Glutamatergic neuron (in vitro differentiated cells): ENCODE results near the gene UMODL1. TPM values are rescaled to one million over a fixed set of nuclear protein-coding genes. Genes with fewer than 3 reads are reported as not detected.

ENCODE experiments used
- DNase-seq: peaks from one replicate; pipeline ENCODE4 v3.0.0; 2022
- H3K27ac Mint-ChIP-seq: one replicate; pipeline ENCODE4 v1.8.0; 2020; ENCODE audit warnings: mild to moderate bottlenecking, mixed read lengths, inconsistent platforms; ENCODE audit not compliant: unreplicated experiment
- H3K27me3 Mint-ChIP-seq: one replicate; pipeline ENCODE4 v1.8.0; 2020; ENCODE audit warnings: mild to moderate bottlenecking, moderate library complexity, mixed read lengths, inconsistent platforms; ENCODE audit not compliant: unreplicated experiment
- H3K36me3 Mint-ChIP-seq: one replicate; pipeline ENCODE4 v1.8.0; 2020; ENCODE audit warnings: mild to moderate bottlenecking, mixed read lengths, inconsistent platforms; ENCODE audit not compliant: unreplicated experiment
- H3K4me1 Mint-ChIP-seq: one replicate; pipeline ENCODE4 v1.8.0; 2020; ENCODE audit warnings: mild to moderate bottlenecking, low read depth, mixed read lengths, inconsistent platforms; ENCODE audit not compliant: unreplicated experiment
- H3K4me3 Mint-ChIP-seq: one replicate; pipeline ENCODE4 v1.8.0; 2020; ENCODE audit warnings: mild to moderate bottlenecking, mixed read lengths, inconsistent platforms; ENCODE audit not compliant: unreplicated experiment
- H3K9me3 Mint-ChIP-seq: one replicate; pipeline ENCODE4 v1.8.0; 2020; ENCODE audit warnings: mild to moderate bottlenecking, moderate library complexity, mixed read lengths, inconsistent platforms; ENCODE audit not compliant: unreplicated experiment
- CTCF ChIP-seq: fragments of 200-600 bp; sonication (generic); IDR thresholded peaks from one replicate; pipeline ENCODE4 v1.5.0; 2021; ENCODE audit not compliant: partially characterized antibody, unreplicated experiment
- total RNA-seq: library from RNA; stranded (reverse); fragmentation: NEBNext Ultra II Directional; extraction: Animal tissue kit (Norgen Biotek cat#: 25700); gene quantifications from one replicate; pipeline ENCODE4 v1.2.1, GENCODE V29; 2021; ENCODE audit not compliant: unreplicated experiment

Gene UMODL1
- total RNA-seq, 1 donor from 2014 or later: not detected

- Mint-ChIP-seq H3K4me3 (no peak overlapping the region), H3K27ac (no peak overlapping the region), H3K27me3 (peaks cover 2% of the 10 kb centered on the region), H3K36me3 (no peaks in the 10 kb centered on the region), H3K4me1 (peaks cover 28% of the 10 kb centered on the region), H3K9me3 (peaks cover 3% of the 10 kb centered on the region)
- no peak for DNase-seq
- TF ChIP-seq CTCF: no peak
Measured at GRCh38 chr21:42118901-42119300, 47.8 kb downstream of the UMODL1 start.

- peaks cover 2% of the 10 kb centered on the region for H3K27me3 Mint-ChIP-seq
- H3K4me3 Mint-ChIP-seq: peak overlapping the region; percentile 56
- H3K36me3 Mint-ChIP-seq: no peaks in the 10 kb centered on the region
- H3K4me1 Mint-ChIP-seq: peaks cover 24% of the 10 kb centered on the region
- TF ChIP-seq CTCF: no peak
- DNase-seq: no peak
- H3K27ac Mint-ChIP-seq: peak overlapping the region; percentile 65
- H3K9me3 Mint-ChIP-seq: peaks cover 3% of the 10 kb centered on the region
Measured at GRCh38 chr21:42120101-42120902, 49.2 kb downstream of the UMODL1 start.

- H3K27me3 Mint-ChIP-seq: peaks cover 2% of the 10 kb centered on the region
- peak overlapping the region; percentile 65 for H3K27ac Mint-ChIP-seq
- peak overlapping the region; percentile 56 for H3K4me3 Mint-ChIP-seq
- no peaks in the 10 kb centered on the region for H3K36me3 Mint-ChIP-seq
- peaks cover 24% of the 10 kb centered on the region for H3K4me1 Mint-ChIP-seq
- TF ChIP-seq CTCF: no peak
- H3K9me3 Mint-ChIP-seq: peaks cover 3% of the 10 kb centered on the region
- no peak for DNase-seq
Measured at GRCh38 chr21:42120903-42121535, 49.9 kb downstream of the UMODL1 start.

GRCh38 chr21:42121794-42122193 is 50.7 kb downstream of the UMODL1 start:
- no peak for TF ChIP-seq CTCF
- Mint-ChIP-seq H3K4me3 (no peak overlapping the region), H3K27me3 (peaks cover 2% of the 10 kb centered on the region), H3K36me3 (no peaks in the 10 kb centered on the region), H3K9me3 (peaks cover 3% of the 10 kb centered on the region), H3K4me1 (peaks cover 24% of the 10 kb centered on the region), H3K27ac (no peak overlapping the region)
- no peak for DNase-seq

- no peak for DNase-seq
- TF ChIP-seq CTCF: no peak
- H3K4me3 Mint-ChIP-seq: no peak overlapping the region
- H3K4me1 Mint-ChIP-seq: peaks cover 20% of the 10 kb centered on the region
- no peak overlapping the region for H3K27ac Mint-ChIP-seq
- peaks cover 3% of the 10 kb centered on the region for H3K9me3 Mint-ChIP-seq
- H3K27me3 Mint-ChIP-seq: peaks cover 2% of the 10 kb centered on the region
- H3K36me3 Mint-ChIP-seq: no peaks in the 10 kb centered on the region
Measured at GRCh38 chr21:42122398-42122797, 51.3 kb downstream of the UMODL1 start.
